Gastroesophageal sphincter (tissue), 4 donors: ENCODE measurements around the gene TAS1R3. TPM values are rescaled to one million over a fixed set of nuclear protein-coding genes. Genes with fewer than 3 reads are reported as not detected.
"Not testable (repeated sequence)": the region's sequence is repeated elsewhere in the genome, so short reads cannot be mapped to it uniquely, and the experiment has no call there.

ENCODE experiments used
- ATAC-seq: fragments of 150-250 bp; one replicate; pipeline ENCODE4 v1.9.1; 2016; ENCODE audit warnings: mild to moderate bottlenecking, moderate library complexity
- H3K27ac ChIP-seq, 4 donors: fragments of 200-600 bp; sonication (generic) in 3 of 4; 1 replicate in 3 of 4; 2 replicates in 1 of 4; pipeline ENCODE4 v1.5.1; 2016 to 2019
- H3K27me3 ChIP-seq: fragments of 200-600 bp; sonication (generic); one replicate; pipeline ENCODE4 v1.5.1; 2019
- H3K36me3 ChIP-seq, 2 donors: fragments of 200-600 bp; sonication (generic); one replicate each; pipeline ENCODE4 v1.5.1; 2019; ENCODE audit warnings: control low read depth in 1 of 2
- H3K4me1 ChIP-seq, 3 donors: fragments of 200-600 bp; sonication (generic); 1 replicate in 2 of 3; 2 replicates in 1 of 3; pipeline ENCODE4 v1.5.1; 2016 to 2019; ENCODE audit warnings: control low read depth in 2 of 3
- H3K4me3 ChIP-seq, 2 donors: fragments of 200-600 bp; sonication (generic); one replicate each; pipeline ENCODE4 v1.5.1; 2019; ENCODE audit warnings: mild to moderate bottlenecking in 1 of 2, moderate library complexity in 1 of 2
- H3K9me3 ChIP-seq, 3 donors: fragments of 200-600 bp; sonication (generic); one replicate each; pipeline ENCODE4 v1.5.1; 2017 to 2019; ENCODE audit warnings: control low read depth in 2 of 3
- EP300 ChIP-seq: sonication (generic); formaldehyde crosslinking; IDR thresholded peaks from one replicate; pipeline ENCODE4 v1.6.1; 2017; ENCODE audit warnings: antibody characterized with exemption, mild to moderate bottlenecking
- POLR2A ChIP-seq, 2 donors: fragments of 450-650 bp; IDR thresholded peaks; one replicate each; pipeline ENCODE4 v1.6.1; 2017; ENCODE audit warnings: antibody characterized with exemption in 2 of 2, mild to moderate bottlenecking in 2 of 2, moderate library complexity in 1 of 2
- POLR2AphosphoS5 ChIP-seq: sonication (generic); formaldehyde crosslinking; IDR thresholded peaks from one replicate; pipeline ENCODE4 v1.6.1; 2017; ENCODE audit warnings: antibody characterized with exemption
- WGBS, 2 donors: methylation state at CpG; one replicate each; pipeline ENCODE4 v1.1.5; 2018; ENCODE audit warnings: low coverage in 1 of 2; 5-methylcytosine and 5-hydroxymethylcytosine counted together
- total RNA-seq, 4 donors: library from RNA; depleted of rRNA; stranded (reverse); fragments of >200 nt; gene quantifications; one replicate each; pipeline ENCODE4 v1.1.0, GENCODE V29; 2016
- TF ChIP-seq, protein P1 (sequence below), 4 experiments: fragments of 200-600 bp in 2 of 4; fragments of 450-650 bp in 2 of 4; sonication (generic) in 1 of 4; IDR thresholded peaks; one replicate each; pipeline ENCODE4 v1.5.1; 2017 to 2019; ENCODE audit warnings: antibody characterized with exemption in 4 of 4, mild to moderate bottlenecking in 2 of 4, moderate library complexity in 2 of 4

TAS1R3 gene
- total RNA-seq, 4 donors from 2014 or later = 0.12 to 0.54 (median 0.40) TPM; not detected in 1

- 20 to 25% methylated on average over 2 to 6 of the region's 13 CpGs for WGBS, 2 donors
- H3K36me3 ChIP-seq = no peaks in the 10 kb centered on the region
- peaks cover 26% of the 10 kb centered on the region for H3K27me3 ChIP-seq
- H3K9me3 ChIP-seq = no peaks in the 10 kb centered on the region
- peak overlapping the region in 3 of 4 donors; percentile 40 to 87 (median 72) for H3K27ac ChIP-seq
- ATAC-seq = peak; percentile 46
- peaks cover 0 to 51% (median 6%) of the 10 kb centered on the region in 3 donors for H3K4me1 ChIP-seq
- no peak overlapping the region for H3K4me3 ChIP-seq
- no peak for TF ChIP-seq EP300
- TF ChIP-seq, protein P1, sequence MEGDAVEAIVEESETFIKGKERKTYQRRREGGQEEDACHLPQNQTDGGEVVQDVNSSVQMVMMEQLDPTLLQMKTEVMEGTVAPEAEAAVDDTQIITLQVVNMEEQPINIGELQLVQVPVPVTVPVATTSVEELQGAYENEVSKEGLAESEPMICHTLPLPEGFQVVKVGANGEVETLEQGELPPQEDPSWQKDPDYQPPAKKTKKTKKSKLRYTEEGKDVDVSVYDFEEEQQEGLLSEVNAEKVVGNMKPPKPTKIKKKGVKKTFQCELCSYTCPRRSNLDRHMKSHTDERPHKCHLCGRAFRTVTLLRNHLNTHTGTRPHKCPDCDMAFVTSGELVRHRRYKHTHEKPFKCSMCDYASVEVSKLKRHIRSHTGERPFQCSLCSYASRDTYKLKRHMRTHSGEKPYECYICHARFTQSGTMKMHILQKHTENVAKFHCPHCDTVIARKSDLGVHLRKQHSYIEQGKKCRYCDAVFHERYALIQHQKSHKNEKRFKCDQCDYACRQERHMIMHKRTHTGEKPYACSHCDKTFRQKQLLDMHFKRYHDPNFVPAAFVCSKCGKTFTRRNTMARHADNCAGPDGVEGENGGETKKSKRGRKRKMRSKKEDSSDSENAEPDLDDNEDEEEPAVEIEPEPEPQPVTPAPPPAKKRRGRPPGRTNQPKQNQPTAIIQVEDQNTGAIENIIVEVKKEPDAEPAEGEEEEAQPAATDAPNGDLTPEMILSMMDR (IDR thresholded peaks at IDR 0.05) = peak in 1 of 4 experiments; percentile 22
Measured at GRCh38 chr1:1361982-1362423, 30.9 kb downstream of the TAS1R3 start.

DNA sequence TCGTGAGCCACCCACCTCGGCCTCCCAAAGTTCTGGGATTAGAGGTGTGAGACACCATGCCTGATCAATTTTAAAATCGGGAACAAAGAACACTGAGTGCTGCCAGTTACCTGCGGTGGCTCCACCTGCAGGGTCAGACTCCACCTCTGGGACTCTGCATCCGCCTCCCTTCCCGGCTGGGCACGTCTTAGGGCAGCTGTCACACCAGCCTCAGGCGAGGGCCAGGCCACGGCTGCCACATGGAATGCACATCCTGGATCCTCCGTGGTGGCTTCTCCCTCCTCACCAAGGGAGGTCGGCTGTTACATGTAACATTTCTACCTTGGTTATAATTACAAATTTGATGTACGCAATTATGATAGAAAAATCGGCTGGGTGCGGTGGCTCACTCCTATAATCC lies 33.2 kb downstream of the TAS1R3 start:
- ATAC-seq = no peak
- Histone ChIP-seq H3K4me3 (no peak overlapping the region), H3K27ac (no peak overlapping the region), H3K9me3 (no peaks in the 10 kb centered on the region), H3K27me3 (peaks cover 4% of the 10 kb centered on the region), H3K36me3 (no peaks in the 10 kb centered on the region), H3K4me1 (peaks cover 0 to 31% (median 6%) of the 10 kb centered on the region in 3 donors)
- TF ChIP-seq EP300 = no peak
- TF ChIP-seq POLR2A (IDR thresholded peaks at IDR 0.05) = no peak
- TF ChIP-seq POLR2AphosphoS5 = no peak
- TF ChIP-seq, protein P1 (IDR thresholded peaks at IDR 0.05) = no peak
- WGBS, 2 donors = 95% methylated on average over 4 of the region's 14 CpGs; no CpG with 5 or more reads in 1 of the 2 donors

DNA sequence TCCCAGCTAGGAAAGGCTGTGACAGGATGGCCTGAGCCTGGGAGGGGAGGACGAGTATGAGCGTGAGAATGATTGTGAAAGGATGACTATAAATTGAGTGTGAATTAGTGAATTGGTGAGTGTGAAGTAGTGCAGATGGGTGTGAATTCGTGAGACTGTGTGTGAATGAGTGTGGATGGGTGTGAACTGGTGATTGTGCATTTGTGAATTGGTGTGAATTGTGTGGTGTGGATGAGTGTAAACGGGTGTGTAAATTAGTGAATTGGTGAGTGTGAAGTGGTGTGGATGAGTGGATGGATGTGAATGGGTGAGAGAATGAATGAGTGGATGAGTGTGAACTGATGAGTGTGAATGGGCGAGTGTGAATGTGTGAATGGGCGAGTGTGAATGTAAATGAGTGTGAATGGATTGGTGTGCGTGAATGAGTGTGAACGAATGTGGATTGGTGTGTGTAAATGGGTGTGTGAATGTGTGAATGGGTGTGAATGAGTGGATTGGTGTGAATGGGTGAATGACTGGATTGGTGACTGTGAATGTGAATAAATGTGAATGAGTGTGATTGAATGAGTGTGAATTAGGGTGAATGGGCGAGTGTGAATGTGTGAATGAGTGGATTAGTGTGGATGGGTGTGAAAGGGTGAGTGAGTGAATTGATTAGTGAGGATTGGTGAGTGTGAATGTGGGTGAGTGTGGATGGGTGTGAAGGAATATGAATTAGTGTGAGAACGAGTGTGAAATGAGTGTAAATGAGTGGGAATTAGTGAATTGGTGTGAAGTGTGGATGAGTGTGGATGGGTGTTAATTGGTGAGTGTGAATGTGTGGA lies 35.0 kb downstream of the TAS1R3 start:
- 75 to 77% methylated on average over 10 of the region's 10 CpGs for WGBS, 2 donors
- Histone ChIP-seq H3K36me3 (no peaks in the 10 kb centered on the region), H3K4me3 (no peak overlapping the region), H3K27me3 (no peaks in the 10 kb centered on the region), H3K4me1 (peaks cover 0 to 14% (median 3%) of the 10 kb centered on the region in 3 donors), H3K9me3 (no peaks in the 10 kb centered on the region), H3K27ac (no peak overlapping the region)
- ATAC-seq = no peak
- TF ChIP-seq POLR2AphosphoS5 (no peak), POLR2A (IDR thresholded peaks at IDR 0.05) (no peak), EP300 (no peak)
- TF ChIP-seq, protein P1 (IDR thresholded peaks at IDR 0.05) = no peak

GRCh38 chr1:1366699-1367066 lies 35.6 kb downstream of the TAS1R3 start:
- Histone ChIP-seq H3K9me3 (no peaks in the 10 kb centered on the region), H3K4me3 (no peak overlapping the region), H3K27me3 (no peaks in the 10 kb centered on the region), H3K4me1 (peaks cover 0 to 13% (median 2%) of the 10 kb centered on the region in 3 donors), H3K36me3 (no peaks in the 10 kb centered on the region), H3K27ac (no peak overlapping the region)
- TF ChIP-seq, protein P1 (IDR thresholded peaks at IDR 0.05) = no peak
- no peak for TF ChIP-seq POLR2AphosphoS5
- TF ChIP-seq POLR2A (IDR thresholded peaks at IDR 0.05) = no peak
- no peak for TF ChIP-seq EP300
- 91 to 93% methylated on average over 3 of the region's 3 CpGs for WGBS, 2 donors
- no peak for ATAC-seq

GRCh38 chr1:1367315-1367714 lies 36.2 kb downstream of the TAS1R3 start:
- H3K27me3 ChIP-seq = no peaks in the 10 kb centered on the region
- peaks cover 0 to 13% (median 8%) of the 10 kb centered on the region in 3 donors for H3K4me1 ChIP-seq

GRCh38 chr1:1370094-1370493 lies 39.0 kb downstream of the TAS1R3 start:
- not testable (repeated sequence) for H3K27me3 ChIP-seq, H3K4me3 ChIP-seq, ATAC-seq, H3K9me3 ChIP-seq, H3K27ac ChIP-seq
- 96% methylated on average over 4 of the region's 14 CpGs; no CpG with 5 or more reads in 1 of the 2 donors for WGBS, 2 donors
- Histone ChIP-seq H3K4me1 (peaks cover 0 to 35% (median 21%) of the 10 kb centered on the region in 3 donors), H3K36me3 (peaks cover 0 to 17% of the 10 kb centered on the region in 2 donors)

More at GRCh38 chr1:1367315-1367714, 36.2 kb downstream of the TAS1R3 start:
- TF ChIP-seq POLR2AphosphoS5 (no peak), POLR2A (IDR thresholded peaks at IDR 0.05) (no peak), EP300 (no peak)
- TF ChIP-seq, protein P1 (IDR thresholded peaks at IDR 0.05) = no peak
- ATAC-seq = no peak
- peaks cover 0 to under 1% of the 10 kb centered on the region in 2 donors for H3K36me3 ChIP-seq
- 94 to 100% methylated on average over 4 to 5 of the region's 5 CpGs for WGBS, 2 donors
- no peak overlapping the region for H3K4me3 ChIP-seq
- no peak overlapping the region for H3K27ac ChIP-seq
- H3K9me3 ChIP-seq = no peaks in the 10 kb centered on the region
